ENCODE data around the gene PBXIP1. TPM values are rescaled to one million over a fixed set of nuclear protein-coding genes. Genes with fewer than 3 reads are reported as not detected.

PBXIP1 gene
- total and polyA plus RNA-seq, 10 of the 15 experiments (the other 5 are each of a cell fraction or from before 2014, with no cell fraction given) = 0.63 to 25.6 (median 15.4) TPM

DNA sequence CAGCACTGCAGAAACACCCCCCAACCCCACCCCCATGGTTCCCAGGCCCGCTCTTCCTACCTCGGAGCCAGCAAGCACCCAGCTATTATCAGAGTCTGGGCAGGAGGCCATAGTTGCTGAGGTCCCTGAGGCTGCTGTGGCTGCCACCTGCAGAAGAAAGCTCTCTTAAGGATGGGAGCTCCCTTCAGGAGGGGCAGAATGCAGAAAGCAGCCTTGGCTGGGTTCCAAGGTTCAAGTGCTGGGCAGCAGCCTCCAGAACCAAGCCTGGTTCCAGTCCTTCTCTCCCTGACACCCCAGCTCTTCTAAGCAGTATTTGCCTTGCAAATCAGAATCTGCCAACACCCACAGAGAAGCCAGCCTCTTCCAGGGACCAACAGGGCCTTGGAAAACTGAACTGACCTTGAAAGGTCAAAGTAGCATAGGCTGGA lies 2.3 kb downstream of the PBXIP1 start:
- Histone ChIP-seq H3K4me1 (ENCODE audit: control insufficient read depth, insufficient read depth, low read length) (peaks cover 42% of the 10 kb centered on the region), H4K20me1 (ENCODE audit: control insufficient read depth, insufficient read depth) (no peaks in the 10 kb centered on the region), H3K79me2 (ENCODE audit: control insufficient read depth, insufficient read depth, low read length) (peaks cover 5% of the 10 kb centered on the region), H3K9ac (ENCODE audit: control insufficient read depth, insufficient read depth, low read length) (no peak overlapping the region), H3K36me3 (ENCODE audit: control insufficient read depth in 2 of 2, insufficient read depth in 2 of 2, low read length in 1 of 2) (peaks cover under 1 to 3% of the 10 kb centered on the region in 2 experiments; a peak in 1 of 4 replicates), H3K4me3 (no peak overlapping the region), H3K4me2 (ENCODE audit: control insufficient read depth, insufficient read depth) (peak overlapping the region; percentile 11), H3K27ac (ENCODE audit: control insufficient read depth, insufficient read depth) (peak overlapping the region; percentile 22), H3K27me3 (replicated peaks in 1 of 2; ENCODE audit: control insufficient read depth in 2 of 2, insufficient read depth in 2 of 2, low read length in 1 of 2) (no peaks in the 10 kb centered on the region), H3K9me3 (replicated peaks; ENCODE audit: control insufficient read depth, insufficient read depth, low read length) (no peaks in the 10 kb centered on the region), H2AFZ (ENCODE audit: control insufficient read depth, low read depth, low read length) (no peak overlapping the region)
- in situ Hi-C loops (cut with MboI) = no loop called here
- FAIRE-seq = no peak
- ChIA-PET CTCF (interaction anchor here (1.0 to 3.0 kb wide), 10 partner anchors 12 to 285 kb away, joined by 3 to 17 read pairs (median 4); partner anchors contain the start of genes PMVK and SHC1), RAD21 (ENCODE audit: unreplicated experiment) (interaction anchor here (0.9 to 1.4 kb wide), 3 partner anchors 17 to 75 kb away, joined by 3 to 4 read pairs (median 4); partner anchors contain the start of gene SHC1), SMC1A (ENCODE audit: uncharacterized antibody, unreplicated experiment) (interaction anchor here (0.8 to 1.3 kb wide), 4 partner anchors 8 to 394 kb away, joined by 3 to 4 read pairs (median 3); no protein-coding TSS in a partner anchor), POLR2A (interaction anchor here (1.4 to 12.3 kb wide), 4 partner anchors 11 to 46 kb away, joined by 4 to 140 read pairs (median 12); partner anchors contain the start of genes CKS1B and SHC1)
- intact Hi-C loops (cut with micrococcal nuclease; ENCODE audit: unreplicated experiment) = no loop called here
- ATAC-seq = no peak
- no peak for DNase-seq (ENCODE audit: low read depth, low spot score)
- no TSS peak for BruUV-seq (replicated peaks)
- 100% methylated on average over 2 of the region's 2 CpGs for WGBS (ENCODE audit: insufficient coverage, insufficient replicate concordance, low lambda C conversion rate, missing lambda C conversion rate)
- TF ChIP-seq, protein P1, sequence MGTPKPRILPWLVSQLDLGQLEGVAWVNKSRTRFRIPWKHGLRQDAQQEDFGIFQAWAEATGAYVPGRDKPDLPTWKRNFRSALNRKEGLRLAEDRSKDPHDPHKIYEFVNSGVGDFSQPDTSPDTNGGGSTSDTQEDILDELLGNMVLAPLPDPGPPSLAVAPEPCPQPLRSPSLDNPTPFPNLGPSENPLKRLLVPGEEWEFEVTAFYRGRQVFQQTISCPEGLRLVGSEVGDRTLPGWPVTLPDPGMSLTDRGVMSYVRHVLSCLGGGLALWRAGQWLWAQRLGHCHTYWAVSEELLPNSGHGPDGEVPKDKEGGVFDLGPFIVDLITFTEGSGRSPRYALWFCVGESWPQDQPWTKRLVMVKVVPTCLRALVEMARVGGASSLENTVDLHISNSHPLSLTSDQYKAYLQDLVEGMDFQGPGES (IDR thresholded peaks at IDR 0.05) = no peak
- no peak for TF ChIP-seq POLR2AphosphoS5 (IDR thresholded peaks at IDR 0.05; ENCODE audit: low read length)
- TF ChIP-seq JUND (IDR thresholded peaks at IDR 0.05; ENCODE audit: low read depth, low read length) = no peak
- TF ChIP-seq GATAD2B (conservative IDR thresholded peaks at IDR 0.05; ENCODE audit: low read depth) = no peak
- no peak for TF ChIP-seq FOXK2 (IDR thresholded peaks at IDR 0.05)
